Measurements from ENCODE around the gene RFX8. TPM values are rescaled to one million over a fixed set of nuclear protein-coding genes. Genes with fewer than 3 reads are reported as not detected.

Gene RFX8
- total and polyA plus RNA-seq, 2 of the 13 experiments (the other 11 are each of a cell fraction or from before 2014, with no cell fraction given): not detected

GRCh38 chr2:101446869-101447268 is 28.0 kb downstream of the RFX8 start:
- no peaks in the 10 kb centered on the region for H3K36me3 ChIP-seq (replicated peaks in 1 of 2; ENCODE audit: control insufficient read depth in 1 of 2, insufficient read depth in 2 of 2, low read length in 2 of 2)
- 50% methylated on average over 4 of the region's 4 CpGs for WGBS (ENCODE audit: low lambda C conversion rate)
- no peak overlapping the region for H3K4me3 ChIP-seq (replicated peaks in 1 of 3; ENCODE audit: insufficient read depth in 1 of 3, low read depth in 2 of 3, low read length in 3 of 3)
- DNase-seq (ENCODE audit: low spot score) (no peak), FAIRE-seq (no peak), ATAC-seq (no peak)
- no peak overlapping the region for H3K4me2 ChIP-seq (ENCODE audit: low read depth, low read length)
- intact Hi-C loops (cut with micrococcal nuclease; ENCODE audit: unreplicated experiment): no loop called here
- H3K4me1 ChIP-seq (ENCODE audit: insufficient read depth, low read length): peaks cover 13% of the 10 kb centered on the region; the same call in 1 of the 2 replicates
- H3K79me2 ChIP-seq (ENCODE audit: insufficient read depth, low read length): no peaks in the 10 kb centered on the region
- in situ Hi-C loops (cut with HindIII; ENCODE audit: extremely low pct_ligation_motif_present, low pct_unique_long_range_greater_than_20kb): no loop called here
- no peak for TF ChIP-seq MIXL1 (CRISPR knock-in tag; IDR thresholded peaks at IDR 0.05)
- no peak for TF ChIP-seq SMAD1 (CRISPR knock-in tag; IDR thresholded peaks at IDR 0.05; ENCODE audit: borderline replicate concordance, low read depth)
- TF ChIP-seq SP1 (IDR thresholded peaks at IDR 0.05): no peak
- no peak for TF ChIP-seq SP1 (CRISPR knock-in tag; IDR thresholded peaks at IDR 0.05)
- TF ChIP-seq, protein P1, sequence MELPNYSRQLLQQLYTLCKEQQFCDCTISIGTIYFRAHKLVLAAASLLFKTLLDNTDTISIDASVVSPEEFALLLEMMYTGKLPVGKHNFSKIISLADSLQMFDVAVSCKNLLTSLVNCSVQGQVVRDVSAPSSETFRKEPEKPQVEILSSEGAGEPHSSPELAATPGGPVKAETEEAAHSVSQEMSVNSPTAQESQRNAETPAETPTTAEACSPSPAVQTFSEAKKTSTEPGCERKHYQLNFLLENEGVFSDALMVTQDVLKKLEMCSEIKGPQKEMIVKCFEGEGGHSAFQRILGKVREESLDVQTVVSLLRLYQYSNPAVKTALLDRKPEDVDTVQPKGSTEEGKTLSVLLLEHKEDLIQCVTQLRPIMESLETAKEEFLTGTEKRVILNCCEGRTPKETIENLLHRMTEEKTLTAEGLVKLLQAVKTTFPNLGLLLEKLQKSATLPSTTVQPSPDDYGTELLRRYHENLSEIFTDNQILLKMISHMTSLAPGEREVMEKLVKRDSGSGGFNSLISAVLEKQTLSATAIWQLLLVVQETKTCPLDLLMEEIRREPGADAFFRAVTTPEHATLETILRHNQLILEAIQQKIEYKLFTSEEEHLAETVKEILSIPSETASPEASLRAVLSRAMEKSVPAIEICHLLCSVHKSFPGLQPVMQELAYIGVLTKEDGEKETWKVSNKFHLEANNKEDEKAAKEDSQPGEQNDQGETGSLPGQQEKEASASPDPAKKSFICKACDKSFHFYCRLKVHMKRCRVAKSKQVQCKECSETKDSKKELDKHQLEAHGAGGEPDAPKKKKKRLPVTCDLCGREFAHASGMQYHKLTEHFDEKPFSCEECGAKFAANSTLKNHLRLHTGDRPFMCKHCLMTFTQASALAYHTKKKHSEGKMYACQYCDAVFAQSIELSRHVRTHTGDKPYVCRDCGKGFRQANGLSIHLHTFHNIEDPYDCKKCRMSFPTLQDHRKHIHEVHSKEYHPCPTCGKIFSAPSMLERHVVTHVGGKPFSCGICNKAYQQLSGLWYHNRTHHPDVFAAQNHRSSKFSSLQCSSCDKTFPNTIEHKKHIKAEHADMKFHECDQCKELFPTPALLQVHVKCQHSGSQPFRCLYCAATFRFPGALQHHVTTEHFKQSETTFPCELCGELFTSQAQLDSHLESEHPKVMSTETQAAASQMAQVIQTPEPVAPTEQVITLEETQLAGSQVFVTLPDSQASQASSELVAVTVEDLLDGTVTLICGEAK (IDR thresholded peaks at IDR 0.05): no peak
- TF ChIP-seq, protein P1 (CRISPR knock-in tag; IDR thresholded peaks at IDR 0.05): no peak
- no peak for TF ChIP-seq RAD21 (CRISPR knock-in tag; IDR thresholded peaks at IDR 0.05)
- ChIA-PET POLR2A (no interaction called here), CTCF (ENCODE audit: low intra/inter-chr PET ratio, low total read pairs) (no interaction called here)
- no peak overlapping the region for H3K9ac ChIP-seq (ENCODE audit: insufficient read depth, low read depth, low read length)
- H2AFZ ChIP-seq (ENCODE audit: low read length): no peak overlapping the region
- H3K27me3 ChIP-seq (ENCODE audit: control insufficient read depth in 1 of 2, insufficient read depth in 2 of 2, low read length in 2 of 2): peaks cover 2 to 27% of the 10 kb centered on the region in 2 experiments; a peak in 3 of 5 replicates
- no TSS peak for BruUV-seq (replicated peaks)
- no peaks in the 10 kb centered on the region for H3K9me3 ChIP-seq (ENCODE audit: low read length)
- H4K20me1 ChIP-seq (ENCODE audit: insufficient read depth, low read length): no peaks in the 10 kb centered on the region
- H3K27ac ChIP-seq (ENCODE audit: extremely low read length, insufficient read depth, low read length): no peak overlapping the region
